OCI-LY1 (cell line): ENCODE measurements around the gene HMGN2.

ENCODE experiments used
- H2AFZ ChIP-seq: fragments of 200-600 bp; sonication (generic), shearing (Covaris generic); 2 replicates; pipeline ENCODE4 v1.6.0; 2014; ENCODE audit warnings: antibody characterized with exemption, mild to moderate bottlenecking, low read length
- H3F3A ChIP-seq: fragments of 200-600 bp; sonication (generic), shearing (Covaris generic); 2 replicates; pipeline ENCODE4 v1.6.0; 2014; ENCODE audit warnings: mild to moderate bottlenecking, antibody characterized with exemption, low read length, moderate library complexity; ENCODE audit not compliant: insufficient read depth
- H3K27ac ChIP-seq: fragments of 200-600 bp; sonication (generic); 2 replicates; pipeline ENCODE4 v1.5.1; 2014; ENCODE audit warnings: low read length, mixed run types, mild to moderate bottlenecking, low read depth; ENCODE audit not compliant: poor library complexity, severe bottlenecking
- H3K27me3 ChIP-seq: fragments of 200-600 bp; sonication (generic); 2 replicates; pipeline ENCODE4 v1.6.0; 2014; ENCODE audit warnings: antibody characterized with exemption, mild to moderate bottlenecking, low read length, moderate library complexity; ENCODE audit not compliant: insufficient read depth
- H3K36me3 ChIP-seq: fragments of 200-600 bp; sonication (generic); 2 replicates; pipeline ENCODE4 v1.6.1; 2014; ENCODE audit warnings: mild to moderate bottlenecking, antibody characterized with exemption, low read length, moderate library complexity, mixed read lengths; ENCODE audit not compliant: insufficient read depth
- H3K4me1 ChIP-seq: fragments of 200-600 bp; sonication (generic); 2 replicates; pipeline ENCODE4 v1.5.1; 2014; ENCODE audit warnings: mild to moderate bottlenecking, low read length, moderate library complexity; ENCODE audit not compliant: insufficient read depth, severe bottlenecking
- H3K4me2 ChIP-seq: fragments of 200-600 bp; sonication (generic), shearing (Covaris generic); 2 replicates; pipeline ENCODE4 v1.6.1; 2014; ENCODE audit warnings: low read length
- H3K4me3 ChIP-seq: fragments of 200-600 bp; sonication (generic); 2 replicates; pipeline ENCODE4 v1.5.1; 2014; ENCODE audit warnings: low read length, low read depth, mild to moderate bottlenecking, mixed read lengths; ENCODE audit not compliant: poor library complexity, severe bottlenecking
- H3K79me2 ChIP-seq: fragments of 200-600 bp; shearing (Covaris generic); 2 replicates; pipeline ENCODE4 v1.6.1; 2016; ENCODE audit warnings: mixed run types, low read length, mixed read lengths; ENCODE audit not compliant: insufficient read depth
- H3K9ac ChIP-seq: fragments of 200-600 bp; sonication (generic), shearing (Covaris generic); 2 replicates; pipeline ENCODE4 v1.6.1; 2014; ENCODE audit warnings: mild to moderate bottlenecking, low read length, mixed read lengths
- H3K9me2 ChIP-seq: fragments of 200-600 bp; sonication (generic), shearing (Covaris generic); 2 replicates; pipeline ENCODE4 v1.6.1; 2014; ENCODE audit warnings: low read depth, mild to moderate bottlenecking, low read length, mixed read lengths
- H3K9me3 ChIP-seq: fragments of 200-600 bp; shearing (Covaris generic); 2 replicates; pipeline ENCODE4 v1.6.1; 2014; ENCODE audit warnings: low read length, mixed read lengths
- H4K20me1 ChIP-seq: fragments of 200-600 bp; sonication (generic), shearing (Covaris generic); 2 replicates; pipeline ENCODE4 v1.6.0; 2016; ENCODE audit warnings: mild to moderate bottlenecking, low read length; ENCODE audit not compliant: insufficient read depth
- CTCF ChIP-seq: fragments of 200-600 bp; sonication (generic), shearing (Covaris generic); IDR thresholded peaks from 2 replicates; pipeline ENCODE4 v1.5.1; 2017; ENCODE audit warnings: mild to moderate bottlenecking, antibody characterized with exemption, low read length, moderate library complexity, mixed read lengths
- EZH2 ChIP-seq: fragments of 200-600 bp; sonication (generic), shearing (Covaris generic); IDR thresholded peaks from 2 replicates; pipeline ENCODE4 v1.8.0; 2017; ENCODE audit warnings: borderline replicate concordance, mixed run types, mild to moderate bottlenecking, antibody characterized with exemption, low read length, moderate library complexity, mixed read lengths

The HMGN2 gene

GRCh38 chr1:26490155-26490554 is 17.9 kb downstream of the HMGN2 start:
- no peaks in the 10 kb centered on the region for H3F3A ChIP-seq
- H3K4me1 ChIP-seq: no peaks in the 10 kb centered on the region
- H3K4me2 ChIP-seq: no peak overlapping the region
- H2AFZ ChIP-seq: no peak overlapping the region
- H3K9me2 ChIP-seq: no peaks in the 10 kb centered on the region
- no peaks in the 10 kb centered on the region for H3K79me2 ChIP-seq
- no peak overlapping the region for H3K9ac ChIP-seq
- TF ChIP-seq CTCF: no peak
- no peak for TF ChIP-seq EZH2
- no peak overlapping the region for H3K27ac ChIP-seq
- H3K9me3 ChIP-seq: no peaks in the 10 kb centered on the region
- H3K27me3 ChIP-seq: no peaks in the 10 kb centered on the region
- no peak overlapping the region for H3K4me3 ChIP-seq
- no peaks in the 10 kb centered on the region for H3K36me3 ChIP-seq
- H4K20me1 ChIP-seq: no peaks in the 10 kb centered on the region

- no peak for TF ChIP-seq EZH2
- no peak for TF ChIP-seq CTCF
- no peak overlapping the region for H3K4me3 ChIP-seq
- no peaks in the 10 kb centered on the region for H3K27me3 ChIP-seq
Observed at GRCh38 chr1:26493267-26493666, 21.0 kb downstream of the HMGN2 start.

GRCh38 chr1:26493938-26494337 is 21.7 kb downstream of the HMGN2 start:
- Histone ChIP-seq H3K9me2 (no peaks in the 10 kb centered on the region), H3K4me1 (no peaks in the 10 kb centered on the region), H3K4me2 (no peak overlapping the region), H3K36me3 (no peaks in the 10 kb centered on the region), H3F3A (no peaks in the 10 kb centered on the region), H3K27me3 (no peaks in the 10 kb centered on the region), H3K9me3 (no peaks in the 10 kb centered on the region), H4K20me1 (no peaks in the 10 kb centered on the region), H3K27ac (no peak overlapping the region), H3K9ac (no peak overlapping the region), H2AFZ (no peak overlapping the region), H3K4me3 (no peak overlapping the region), H3K79me2 (no peaks in the 10 kb centered on the region)
- TF ChIP-seq EZH2 (no peak), CTCF (no peak)

More at GRCh38 chr1:26493267-26493666, 21.0 kb downstream of the HMGN2 start:
- Histone ChIP-seq H3K27ac (no peak overlapping the region), H3K9me3 (no peaks in the 10 kb centered on the region), H2AFZ (no peak overlapping the region), H4K20me1 (no peaks in the 10 kb centered on the region), H3K79me2 (no peaks in the 10 kb centered on the region), H3K36me3 (no peaks in the 10 kb centered on the region), H3K4me2 (no peak overlapping the region), H3K9ac (no peak overlapping the region), H3K4me1 (no peaks in the 10 kb centered on the region), H3K9me2 (no peaks in the 10 kb centered on the region), H3F3A (no peaks in the 10 kb centered on the region)
